Keratinocyte (primary cell): ENCODE data around the gene TET1. TPM values are rescaled to one million over a fixed set of nuclear protein-coding genes. Genes with fewer than 3 reads are reported as not detected.

ENCODE experiments used
- DNase-seq: peaks from one replicate; pipeline ENCODE4 v3.0.0-alpha.2; 2011; ENCODE audit warnings: low read depth, missing footprints, low spot score
- FAIRE-seq: peaks from 2 replicates; lab custom pipeline; 2011; peaks lifted over from hg19 to GRCh38; lab: Jason Lieb, UNC
- H2AFZ ChIP-seq: 2 replicates; pipeline ENCODE4 v1.6.0; 2012; ENCODE audit warnings: low read length, control low read depth, inconsistent platforms; ENCODE audit not compliant: control insufficient read depth
- H3K27ac ChIP-seq: 2 replicates; pipeline ENCODE4 v1.5.1; 2011; ENCODE audit warnings: low read length; ENCODE audit not compliant: control insufficient read depth, insufficient read depth
- H3K27me3 ChIP-seq: 3 replicates; pipeline ENCODE4 v1.6.0; 2011; ENCODE audit warnings: low read length; ENCODE audit not compliant: control insufficient read depth, insufficient read depth; ENCODE audit errors: extremely low read depth
- H3K36me3 ChIP-seq, 2 experiments: 2 replicates in 1 of 2; 3 replicates in 1 of 2; pipeline ENCODE4 v1.5.1; 2011; ENCODE audit warnings: low read length in 2 of 2, mild to moderate bottlenecking in 1 of 2; ENCODE audit not compliant: control insufficient read depth in 2 of 2, insufficient read depth in 2 of 2; ENCODE audit errors: extremely low read depth in 1 of 2
- H3K4me1 ChIP-seq: 3 replicates; pipeline ENCODE4 v1.5.1; 2011; ENCODE audit warnings: low read length; ENCODE audit not compliant: control insufficient read depth, insufficient read depth; ENCODE audit errors: extremely low read depth
- H3K4me2 ChIP-seq: 3 replicates; pipeline ENCODE4 v1.6.0; 2011; ENCODE audit warnings: low read depth, low read length; ENCODE audit not compliant: control insufficient read depth, insufficient read depth; ENCODE audit errors: extremely low read depth
- H3K4me3 ChIP-seq, 3 experiments: fragments of 200-600 bp in 1 of 3; sonication (generic) in 1 of 3; 2 replicates in 2 of 3; 3 replicates in 1 of 3; pipeline ENCODE4 v1.5.1; 2011 to 2016; ENCODE audit warnings: low read length in 3 of 3, mild to moderate bottlenecking in 3 of 3, control low read depth in 2 of 3, inconsistent platforms in 1 of 3, low read depth in 1 of 3, mixed read lengths in 1 of 3, mixed run types in 1 of 3, moderate library complexity in 1 of 3; ENCODE audit not compliant: control insufficient read depth in 2 of 3, insufficient read depth in 2 of 3; ENCODE audit errors: extremely low read depth in 1 of 3
- H3K79me2 ChIP-seq: 2 replicates; pipeline ENCODE4 v1.6.0; 2012; ENCODE audit warnings: low read length; ENCODE audit not compliant: control insufficient read depth, insufficient read depth
- H3K9ac ChIP-seq: 3 replicates; pipeline ENCODE4 v1.6.0; 2011; ENCODE audit warnings: low read length; ENCODE audit not compliant: control insufficient read depth, insufficient read depth; ENCODE audit errors: extremely low read depth
- H3K9me1 ChIP-seq: 3 replicates; pipeline ENCODE4 v1.6.0; 2011; ENCODE audit warnings: low read length; ENCODE audit not compliant: control insufficient read depth, insufficient read depth; ENCODE audit errors: extremely low read depth
- H3K9me3 ChIP-seq: 2 replicates; pipeline ENCODE4 v1.5.1; 2012; ENCODE audit warnings: low read depth, low read length; ENCODE audit not compliant: control insufficient read depth
- H4K20me1 ChIP-seq: 3 replicates; pipeline ENCODE4 v1.6.0; 2011; ENCODE audit warnings: low read length; ENCODE audit not compliant: control insufficient read depth, insufficient read depth; ENCODE audit errors: extremely low read depth
- EZH2 ChIP-seq: IDR thresholded peaks from one replicate; pipeline ENCODE4 v1.6.1; 2012; ENCODE audit warnings: inconsistent platforms, mild to moderate bottlenecking, low read length, moderate library complexity
- dilution Hi-C: fragments of 300-500 bp; cut with MboI; formaldehyde crosslinking; loops from one replicate; pipeline ENCODE4 v1.7.0; 2020; ENCODE audit warnings: low sequenced_read_pairs; ENCODE audit not compliant: extremely low pct_ligation_motif_present
- polyA plus RNA-seq, 5 experiments: library from polyadenylated mRNA; depleted of rRNA in 3 of 5; stranded (reverse) in 3 of 5; stranded (forward) in 1 of 5; unstranded in 1 of 5; fragments of >200 nt; gene quantifications; 1 replicate in 1 of 5; 2 replicates in 3 of 5; 3 replicates in 1 of 5; pipeline versions ENCODE4 v1.2.1 to v1.2.3, GENCODE V29; 2011 to 2012; ENCODE audit warnings: missing spikeins in 2 of 5, low read depth in 1 of 5, low replicate concordance in 1 of 5
- TF ChIP-seq, protein P1 (sequence below), 3 experiments: IDR thresholded peaks in 1 of 3; conservative IDR thresholded peaks in 1 of 3; optimal IDR thresholded peaks in 1 of 3; 2 replicates in 2 of 3; 3 replicates in 1 of 3; pipeline versions ENCODE3 to v1.5.1; 2011; ENCODE audit warnings: low read length in 3 of 3, mild to moderate bottlenecking in 3 of 3, moderate library complexity in 2 of 3, control low read depth in 1 of 3, inconsistent platforms in 1 of 3; ENCODE audit not compliant: insufficient read depth in 2 of 3; ENCODE audit errors: extremely low read depth in 1 of 3

Gene TET1
- polyA plus RNA-seq, 1 donor (not counting 4 experiments of a cell fraction or from before 2014, with no cell fraction given): 0.08 TPM

DNA sequence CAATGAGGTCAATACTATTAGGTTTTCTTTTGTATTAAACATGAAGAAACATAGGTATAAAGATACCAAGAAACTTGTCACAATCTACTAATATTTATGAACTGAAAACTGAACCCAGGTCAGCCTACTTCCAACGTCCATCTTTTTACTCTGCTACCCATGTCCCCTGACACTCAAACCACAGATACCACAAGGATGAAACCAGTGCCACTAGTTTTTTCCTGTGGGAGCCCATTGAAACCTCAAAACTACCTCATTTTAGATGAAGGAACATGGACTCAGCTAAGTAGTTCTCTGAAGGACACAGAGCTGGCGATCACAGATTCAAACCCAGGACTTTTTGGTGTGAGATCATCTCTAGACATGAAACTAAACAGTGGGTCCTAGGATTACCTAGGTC lies 6.8 kb downstream of the TET1 start:
- no peak for FAIRE-seq
- H3K79me2 ChIP-seq: no peaks in the 10 kb centered on the region
- H2AFZ ChIP-seq: no peak overlapping the region
- TF ChIP-seq EZH2: no peak
- TF ChIP-seq, protein P1, sequence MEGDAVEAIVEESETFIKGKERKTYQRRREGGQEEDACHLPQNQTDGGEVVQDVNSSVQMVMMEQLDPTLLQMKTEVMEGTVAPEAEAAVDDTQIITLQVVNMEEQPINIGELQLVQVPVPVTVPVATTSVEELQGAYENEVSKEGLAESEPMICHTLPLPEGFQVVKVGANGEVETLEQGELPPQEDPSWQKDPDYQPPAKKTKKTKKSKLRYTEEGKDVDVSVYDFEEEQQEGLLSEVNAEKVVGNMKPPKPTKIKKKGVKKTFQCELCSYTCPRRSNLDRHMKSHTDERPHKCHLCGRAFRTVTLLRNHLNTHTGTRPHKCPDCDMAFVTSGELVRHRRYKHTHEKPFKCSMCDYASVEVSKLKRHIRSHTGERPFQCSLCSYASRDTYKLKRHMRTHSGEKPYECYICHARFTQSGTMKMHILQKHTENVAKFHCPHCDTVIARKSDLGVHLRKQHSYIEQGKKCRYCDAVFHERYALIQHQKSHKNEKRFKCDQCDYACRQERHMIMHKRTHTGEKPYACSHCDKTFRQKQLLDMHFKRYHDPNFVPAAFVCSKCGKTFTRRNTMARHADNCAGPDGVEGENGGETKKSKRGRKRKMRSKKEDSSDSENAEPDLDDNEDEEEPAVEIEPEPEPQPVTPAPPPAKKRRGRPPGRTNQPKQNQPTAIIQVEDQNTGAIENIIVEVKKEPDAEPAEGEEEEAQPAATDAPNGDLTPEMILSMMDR (optimal IDR thresholded peaks at IDR 0.05 in 1 of 3, IDR thresholded peaks at IDR 0.05 in 1 of 3, conservative IDR thresholded peaks at IDR 0.05 in 1 of 3; ENCODE audit: extremely low read depth in 1 of 3, insufficient read depth in 2 of 3, low read length in 3 of 3): no peak
- no peaks in the 10 kb centered on the region for H4K20me1 ChIP-seq
- no peak overlapping the region for H3K4me2 ChIP-seq
- no peak for DNase-seq
- no peaks in the 10 kb centered on the region for H3K4me1 ChIP-seq
- no peaks in the 10 kb centered on the region for H3K9me1 ChIP-seq
- H3K9me3 ChIP-seq: no peaks in the 10 kb centered on the region
- no peaks in the 10 kb centered on the region for H3K36me3 ChIP-seq
- dilution Hi-C loops: no loop called here
- H3K27me3 ChIP-seq: peaks cover 3% of the 10 kb centered on the region
- H3K27ac ChIP-seq: no peak overlapping the region
- H3K4me3 ChIP-seq: no peak overlapping the region
- no peak overlapping the region for H3K9ac ChIP-seq

DNA sequence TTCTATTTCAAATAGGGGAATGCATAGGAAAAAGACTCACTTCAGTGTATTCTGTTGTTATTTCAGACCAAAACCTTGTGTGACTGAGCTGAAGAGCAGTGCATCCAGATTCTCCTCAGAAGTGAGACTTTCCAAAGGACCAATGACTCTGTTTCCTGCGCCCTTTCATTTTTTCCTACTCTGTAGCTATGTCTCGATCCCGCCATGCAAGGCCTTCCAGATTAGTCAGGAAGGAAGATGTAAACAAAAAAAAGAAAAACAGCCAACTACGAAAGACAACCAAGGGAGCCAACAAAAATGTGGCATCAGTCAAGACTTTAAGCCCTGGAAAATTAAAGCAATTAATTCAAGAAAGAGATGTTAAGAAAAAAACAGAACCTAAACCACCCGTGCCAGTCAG lies 12.0 kb downstream of the TET1 start:
- Histone ChIP-seq H3K4me2 (no peak overlapping the region), H4K20me1 (no peaks in the 10 kb centered on the region), H2AFZ (no peak overlapping the region), H3K36me3 (no peaks in the 10 kb centered on the region), H3K9me3 (no peaks in the 10 kb centered on the region), H3K4me1 (no peaks in the 10 kb centered on the region), H3K27ac (no peak overlapping the region), H3K9me1 (no peaks in the 10 kb centered on the region), H3K79me2 (no peaks in the 10 kb centered on the region), H3K27me3 (no peaks in the 10 kb centered on the region), H3K4me3 (no peak overlapping the region), H3K9ac (no peak overlapping the region)
- no peak for FAIRE-seq
- DNase-seq: no peak
- no peak for TF ChIP-seq EZH2
- TF ChIP-seq, protein P1 (optimal IDR thresholded peaks at IDR 0.05 in 1 of 3, IDR thresholded peaks at IDR 0.05 in 1 of 3, conservative IDR thresholded peaks at IDR 0.05 in 1 of 3; ENCODE audit: extremely low read depth in 1 of 3, insufficient read depth in 2 of 3, low read length in 3 of 3): no peak
- dilution Hi-C loops: no loop called here
